GM18505 (cell line): ENCODE data around the gene FLVCR2.

ENCODE experiments used
- ATAC-seq: cut with Tn5 transposase; IDR thresholded peaks from one replicate; pipeline ENCODE4 v1.9.1; 2021; ENCODE audit not compliant: unreplicated experiment
- POLR2A ChIP-seq: IDR thresholded peaks from 4 replicates; pipeline ENCODE4 v1.6.1; 2011; ENCODE audit warnings: borderline replicate concordance; ENCODE audit not compliant: insufficient read depth, insufficient read length; ENCODE audit errors: extremely low read depth

The FLVCR2 gene

DNA sequence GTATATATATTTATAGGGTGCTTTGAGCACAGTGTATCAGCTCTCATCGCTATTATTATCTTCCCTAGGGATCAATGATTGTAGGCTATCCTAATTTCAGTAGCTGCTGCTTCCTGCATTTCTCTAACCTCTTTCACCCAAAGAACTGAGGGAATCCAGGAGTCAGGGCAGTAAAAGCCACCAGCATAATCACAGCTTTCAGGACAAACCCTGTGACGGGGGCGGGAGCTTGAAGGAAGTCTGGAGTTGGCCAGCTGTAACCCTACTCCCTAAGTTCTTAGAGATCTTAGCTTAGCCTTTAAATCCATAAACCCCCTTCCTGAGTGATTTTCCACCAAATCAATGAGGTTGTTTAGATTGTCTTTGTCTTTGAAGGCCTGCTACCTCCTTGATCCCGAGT is 33.7 kb downstream of the FLVCR2 start:
- no peak for ATAC-seq
- TF ChIP-seq POLR2A, result no peak

DNA sequence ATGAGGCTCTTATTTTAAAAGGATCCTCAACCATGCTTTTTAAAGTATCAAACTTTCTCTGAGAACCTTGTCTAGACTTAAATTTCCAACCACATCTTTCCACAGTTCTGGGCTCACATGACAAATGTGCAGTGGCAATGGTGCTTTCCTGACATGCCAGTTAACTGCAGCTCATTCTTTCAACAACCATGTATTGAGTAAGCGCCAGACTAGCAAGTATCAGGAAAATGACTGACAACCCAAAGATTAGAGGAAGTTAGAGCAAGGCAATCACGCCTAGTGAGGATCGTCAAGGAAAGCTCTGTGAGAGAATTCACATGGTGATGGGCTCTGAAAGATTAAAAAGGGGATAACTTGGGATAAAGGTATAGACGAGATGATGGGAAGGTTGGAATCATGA is 35.8 kb downstream of the FLVCR2 start:
- no peak for TF ChIP-seq POLR2A
- no peak for ATAC-seq

DNA sequence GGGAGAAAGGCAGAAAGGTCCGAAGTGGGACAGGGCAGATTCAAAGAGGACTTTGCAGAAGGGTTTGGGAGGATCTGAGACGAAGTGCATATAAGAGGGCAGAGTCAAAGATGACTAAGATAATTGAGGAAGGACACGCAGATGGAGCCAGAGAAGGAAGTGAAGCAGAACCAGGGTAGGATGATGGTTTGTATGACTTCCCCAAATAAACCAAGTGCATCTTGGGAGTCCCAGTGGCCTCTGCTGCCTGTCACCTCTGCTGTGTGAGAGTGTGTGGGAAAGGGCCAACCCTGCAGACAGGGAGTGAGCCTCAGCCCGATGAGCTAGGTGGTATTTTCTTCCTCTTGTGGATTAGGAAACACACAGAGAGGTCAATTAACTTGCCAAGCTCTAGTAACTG is 36.8 kb downstream of the FLVCR2 start:
- ATAC-seq, result no peak
- no peak for TF ChIP-seq POLR2A

DNA sequence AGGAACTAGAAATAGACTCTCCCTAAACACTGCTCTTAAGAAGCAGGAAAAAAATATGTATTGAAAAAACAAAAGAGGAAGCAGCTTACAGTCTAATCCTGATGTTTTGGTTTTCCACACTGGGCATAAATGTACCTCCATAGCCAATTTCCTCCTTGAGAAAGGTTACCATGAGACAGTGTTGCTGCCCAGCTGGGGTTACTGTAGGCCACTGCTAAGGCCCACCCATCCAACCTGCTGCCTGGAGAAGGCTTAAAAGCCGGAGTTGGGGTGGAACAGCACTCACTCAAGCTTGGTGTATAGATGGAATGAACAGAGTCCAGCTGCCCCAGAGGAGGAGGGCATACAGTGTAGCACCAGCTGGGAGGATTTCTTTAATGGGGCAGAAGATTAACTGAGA is 41.1 kb downstream of the FLVCR2 start:
- ATAC-seq, result no peak
- no peak for TF ChIP-seq POLR2A

DNA sequence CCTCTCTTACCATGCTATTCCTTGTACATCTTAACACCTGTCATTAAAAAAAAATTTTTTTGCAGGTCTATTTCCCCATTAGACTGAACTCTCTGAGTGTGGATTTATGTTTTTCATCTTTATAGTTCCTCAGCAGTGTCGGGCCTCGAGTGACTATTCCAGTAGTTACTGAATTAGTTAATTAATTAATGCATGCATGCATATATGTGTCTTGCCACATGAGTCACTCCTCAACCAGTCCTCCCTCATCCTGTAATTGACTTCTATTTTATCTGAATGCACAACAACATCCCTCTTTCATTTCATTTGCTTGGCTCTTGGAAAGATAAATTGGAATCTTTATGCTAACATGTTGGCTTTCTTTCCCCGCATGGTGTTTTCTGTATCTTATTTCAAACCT is 46.6 kb downstream of the FLVCR2 start:
- no peak for TF ChIP-seq POLR2A
- no peak for ATAC-seq

DNA sequence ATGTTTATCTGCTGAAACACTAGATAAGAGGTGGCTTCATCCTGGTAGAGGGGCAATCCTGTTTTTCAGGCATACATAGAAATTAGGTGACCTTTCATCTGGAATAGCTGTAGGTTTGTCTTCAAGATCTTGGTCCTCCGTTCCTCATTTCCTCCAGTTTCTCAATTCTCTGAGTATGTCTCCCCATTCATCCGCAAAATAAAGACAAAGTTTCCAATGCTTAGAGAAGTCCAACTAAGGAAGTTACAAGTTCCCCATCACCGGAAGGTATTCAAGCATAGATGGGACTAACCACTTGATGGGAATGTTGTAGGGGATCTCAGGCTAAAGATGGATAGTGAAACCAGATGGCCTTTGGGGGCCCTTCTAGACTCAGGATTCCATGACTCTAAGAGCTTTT is 48.0 kb downstream of the FLVCR2 start:
- TF ChIP-seq POLR2A, result no peak
- ATAC-seq, result no peak

DNA sequence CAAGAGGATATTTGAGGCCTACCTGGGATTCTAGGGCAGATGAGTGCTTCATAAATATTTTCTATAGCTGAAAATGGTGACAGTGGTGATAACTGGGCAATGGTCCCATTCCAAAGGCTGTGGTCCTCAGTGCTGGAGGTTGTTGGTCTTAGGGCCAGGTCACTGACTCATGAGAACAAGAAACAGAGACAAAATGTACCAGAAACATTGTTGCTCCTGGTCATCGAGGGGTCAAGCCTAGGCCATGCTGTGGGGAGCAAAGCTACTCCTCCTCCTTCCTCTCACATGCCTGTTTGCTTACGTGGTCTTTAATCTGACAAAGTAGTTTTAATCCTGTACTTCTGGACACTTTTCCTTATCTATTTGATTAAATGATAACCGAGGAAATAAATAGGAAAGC is 48.4 kb downstream of the FLVCR2 start:
- no peak for TF ChIP-seq POLR2A
- ATAC-seq, result no peak

DNA sequence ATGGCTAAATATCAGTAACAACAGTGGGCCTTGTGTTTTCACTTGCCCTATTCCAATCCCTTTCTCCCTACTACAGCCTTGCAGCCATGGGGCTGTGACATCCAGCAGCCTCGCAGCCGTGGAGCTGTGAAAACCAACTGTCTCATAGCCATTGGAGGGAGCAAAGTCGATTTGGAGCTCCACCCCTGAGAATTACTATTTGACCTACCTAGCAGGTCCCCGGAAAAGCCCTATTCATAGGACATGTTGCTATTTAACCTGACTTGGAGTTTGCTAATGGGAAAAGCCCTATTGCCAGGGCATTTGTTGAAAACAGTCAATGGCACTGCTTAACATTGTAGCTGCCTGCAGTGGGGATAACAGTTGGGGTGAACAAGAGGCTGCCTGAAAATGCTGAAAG is 49.0 kb downstream of the FLVCR2 start:
- ATAC-seq, result no peak

DNA sequence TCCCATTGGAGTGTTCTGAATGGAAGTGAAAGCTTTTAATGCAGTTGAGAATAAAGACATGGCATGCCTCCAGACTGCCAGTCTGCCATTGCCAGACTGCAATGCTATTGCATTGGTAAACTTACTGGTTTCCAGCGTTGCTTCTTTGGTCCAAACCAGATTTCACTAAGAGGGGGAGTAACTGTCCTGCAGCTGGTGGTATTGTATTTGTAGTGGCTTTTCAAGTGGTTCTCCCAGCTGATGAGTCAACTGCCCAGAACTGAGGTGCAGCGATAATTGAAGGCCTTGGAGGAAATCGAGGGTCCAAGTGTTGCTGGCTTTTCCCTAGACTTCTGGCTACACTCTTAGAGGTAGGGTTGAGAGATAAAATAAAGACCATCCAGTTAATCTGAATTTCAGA is 50.4 kb downstream of the FLVCR2 start:
- TF ChIP-seq POLR2A, result no peak
- ATAC-seq, result no peak

More for the DNA sequence above, 49.0 kb downstream of the FLVCR2 start:
- TF ChIP-seq POLR2A, result no peak

DNA sequence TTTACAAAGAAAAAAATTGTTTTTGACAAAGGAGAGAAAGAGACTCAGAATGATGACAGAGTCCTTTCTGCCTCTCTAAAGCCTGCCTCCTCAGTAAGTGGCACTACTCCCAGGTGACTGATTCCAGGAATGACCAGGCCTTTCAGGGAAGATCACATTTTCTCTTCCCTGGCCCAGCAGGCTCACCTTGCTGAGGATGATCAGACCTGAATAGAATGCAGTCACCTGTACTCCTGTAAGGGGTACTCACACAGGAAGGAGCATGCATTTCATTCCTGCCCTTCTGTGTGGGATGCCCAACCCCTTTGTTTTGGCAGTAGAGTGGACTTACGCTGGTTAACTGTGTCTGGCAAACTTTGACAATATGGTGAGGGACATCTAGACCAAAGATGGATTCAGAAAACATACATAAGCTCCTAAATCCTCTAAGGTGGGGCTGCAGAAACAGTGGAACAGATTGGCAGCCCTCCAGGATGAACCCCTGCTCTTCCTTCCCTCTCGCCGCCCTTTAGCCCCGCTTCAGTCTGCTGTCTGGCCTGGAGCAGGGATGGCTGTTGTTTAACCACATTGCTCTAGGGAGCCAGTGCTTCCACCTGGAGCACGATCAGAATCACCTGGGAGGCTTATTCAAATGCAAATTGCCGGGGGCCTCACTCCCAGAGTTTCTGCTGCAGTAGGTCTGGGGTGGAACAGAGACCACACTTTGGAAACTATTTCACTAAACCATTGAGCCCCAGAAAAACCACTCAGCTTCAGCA is 52.5 kb downstream of the FLVCR2 start:
- ATAC-seq, result no peak
- no peak for TF ChIP-seq POLR2A

DNA sequence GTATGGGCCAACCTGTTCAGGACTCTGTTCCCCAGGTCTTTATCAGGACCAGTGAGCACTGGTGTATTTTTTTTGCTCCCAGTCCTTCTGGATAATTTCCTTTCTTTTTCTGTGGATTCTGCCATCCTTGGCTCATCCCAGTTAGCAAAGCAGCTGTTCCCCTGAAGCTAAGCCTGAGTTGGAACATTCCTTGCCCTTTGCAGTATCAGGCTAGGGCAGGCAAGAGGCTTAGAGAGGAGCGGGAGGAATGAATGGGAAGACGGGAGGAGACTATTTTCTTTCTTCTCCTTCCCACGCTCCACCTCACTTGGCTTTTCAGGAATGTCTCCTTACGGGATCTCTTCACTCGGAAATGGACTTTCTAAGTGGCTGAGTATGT is 53.0 kb downstream of the FLVCR2 start:
- no peak for TF ChIP-seq POLR2A
- ATAC-seq, result no peak

DNA sequence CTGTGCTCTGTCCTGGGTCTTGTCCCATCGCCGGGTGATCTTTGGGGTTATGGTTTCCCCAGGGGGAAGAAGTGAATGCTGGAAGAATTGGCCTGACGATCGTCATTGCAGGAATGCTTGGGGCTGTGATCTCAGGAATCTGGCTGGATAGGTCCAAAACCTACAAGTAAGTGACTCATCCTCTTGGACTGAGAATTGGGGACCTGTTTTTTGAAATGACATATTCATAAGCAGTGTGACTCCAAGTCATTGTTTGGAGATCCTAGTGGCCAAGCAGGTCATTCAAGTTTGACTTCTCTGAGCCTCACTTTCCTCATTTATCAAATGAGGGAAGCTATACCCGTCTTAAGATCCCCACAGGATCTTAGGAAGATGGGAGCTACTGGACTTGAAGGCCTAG is 56.4 kb downstream of the FLVCR2 start:
- ATAC-seq, result no peak
- TF ChIP-seq POLR2A, result no peak

DNA sequence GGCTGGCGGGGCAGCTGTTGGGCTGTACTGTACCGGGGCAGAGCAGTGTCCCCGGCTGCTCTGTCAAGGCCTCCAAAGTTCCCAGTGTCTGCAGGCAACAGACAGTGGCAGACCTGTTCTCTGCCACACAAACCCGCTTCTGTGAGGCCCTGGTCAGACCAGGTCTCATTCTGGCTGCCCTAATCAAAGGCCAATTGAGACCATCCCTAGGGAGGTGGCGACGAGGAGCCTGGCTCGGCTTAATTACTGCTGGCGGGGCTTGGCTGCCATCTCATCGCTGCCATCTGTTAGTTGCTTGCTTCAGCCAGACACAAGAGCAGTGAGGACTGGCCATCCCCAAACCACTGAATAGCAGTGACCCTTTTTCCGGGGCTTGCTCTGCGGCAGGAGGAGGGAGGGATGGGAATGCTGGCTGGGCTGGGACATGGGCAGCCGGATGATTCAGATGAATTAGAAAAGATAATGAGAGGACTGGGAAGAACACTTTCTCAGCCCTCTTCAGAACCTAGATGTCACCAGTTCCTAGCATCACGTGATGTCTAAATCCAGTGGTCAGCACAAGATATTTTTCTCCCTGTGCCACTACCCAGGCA is 57.8 kb downstream of the FLVCR2 start:
- ATAC-seq, result no peak
- TF ChIP-seq POLR2A, result no peak

DNA sequence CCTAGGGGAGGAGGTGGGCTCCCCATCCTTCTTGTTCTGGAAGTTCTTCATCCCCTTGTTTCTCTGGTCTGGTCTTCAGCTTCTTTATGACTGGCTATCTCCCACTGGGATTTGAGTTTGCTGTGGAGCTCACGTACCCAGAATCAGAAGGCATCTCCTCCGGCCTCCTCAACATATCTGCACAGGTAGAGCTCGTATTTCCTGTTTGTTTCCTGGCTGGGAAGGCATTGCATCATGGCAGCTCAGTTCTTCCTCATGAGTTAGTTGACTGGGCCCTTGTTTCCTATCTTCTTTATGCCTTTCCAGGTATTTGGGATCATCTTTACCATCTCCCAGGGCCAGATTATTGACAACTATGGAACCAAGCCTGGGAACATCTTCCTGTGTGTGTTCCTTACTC is 62.5 kb downstream of the FLVCR2 start:
- ATAC-seq, result no peak
- TF ChIP-seq POLR2A, result no peak
